Gastroesophageal sphincter (tissue), 4 donors: ENCODE measurements around the gene SPDL1. TPM values are rescaled to one million over a fixed set of nuclear protein-coding genes. Genes with fewer than 3 reads are reported as not detected.

Experiments used
- ATAC-seq: fragments of 150-250 bp; one replicate; pipeline ENCODE4 v1.9.1; 2016; ENCODE audit warnings: mild to moderate bottlenecking, moderate library complexity
- H3K27ac ChIP-seq, 4 donors: fragments of 200-600 bp; sonication (generic) in 3 of 4; 1 replicate in 3 of 4; 2 replicates in 1 of 4; pipeline ENCODE4 v1.5.1; 2016 to 2019
- H3K27me3 ChIP-seq: fragments of 200-600 bp; sonication (generic); one replicate; pipeline ENCODE4 v1.5.1; 2019
- H3K36me3 ChIP-seq, 2 donors: fragments of 200-600 bp; sonication (generic); one replicate each; pipeline ENCODE4 v1.5.1; 2019; ENCODE audit warnings: control low read depth in 1 of 2
- H3K4me1 ChIP-seq, 3 donors: fragments of 200-600 bp; sonication (generic); 1 replicate in 2 of 3; 2 replicates in 1 of 3; pipeline ENCODE4 v1.5.1; 2016 to 2019; ENCODE audit warnings: control low read depth in 2 of 3
- H3K4me3 ChIP-seq, 2 donors: fragments of 200-600 bp; sonication (generic); one replicate each; pipeline ENCODE4 v1.5.1; 2019; ENCODE audit warnings: mild to moderate bottlenecking in 1 of 2, moderate library complexity in 1 of 2
- H3K9me3 ChIP-seq, 3 donors: fragments of 200-600 bp; sonication (generic); one replicate each; pipeline ENCODE4 v1.5.1; 2017 to 2019; ENCODE audit warnings: control low read depth in 2 of 3
- CTCF ChIP-seq, 4 experiments: fragments of 200-600 bp in 2 of 4; fragments of 450-650 bp in 2 of 4; sonication (generic) in 1 of 4; IDR thresholded peaks; one replicate each; pipeline ENCODE4 v1.5.1; 2017 to 2019; ENCODE audit warnings: antibody characterized with exemption in 4 of 4, mild to moderate bottlenecking in 2 of 4, moderate library complexity in 2 of 4
- EP300 ChIP-seq: sonication (generic); formaldehyde crosslinking; IDR thresholded peaks from one replicate; pipeline ENCODE4 v1.6.1; 2017; ENCODE audit warnings: antibody characterized with exemption, mild to moderate bottlenecking
- POLR2A ChIP-seq, 2 donors: fragments of 450-650 bp; IDR thresholded peaks; one replicate each; pipeline ENCODE4 v1.6.1; 2017; ENCODE audit warnings: antibody characterized with exemption in 2 of 2, mild to moderate bottlenecking in 2 of 2, moderate library complexity in 1 of 2
- POLR2AphosphoS5 ChIP-seq: sonication (generic); formaldehyde crosslinking; IDR thresholded peaks from one replicate; pipeline ENCODE4 v1.6.1; 2017; ENCODE audit warnings: antibody characterized with exemption
- WGBS, 2 donors: methylation state at CpG; one replicate each; pipeline ENCODE4 v1.1.5; 2018; ENCODE audit warnings: low coverage in 1 of 2; 5-methylcytosine and 5-hydroxymethylcytosine counted together
- total RNA-seq, 4 donors: library from RNA; depleted of rRNA; stranded (reverse); fragments of >200 nt; gene quantifications; one replicate each; pipeline ENCODE4 v1.1.0, GENCODE V29; 2016

The SPDL1 gene
- total RNA-seq, result 10 to 100 TPM in 1 of 4 donors, 1 to 10 TPM in 3; 5.7 to 10.1 (median 6.7) TPM

- peak within 1 kb of the TSS; percentile 80 to 95 for H3K4me3 ChIP-seq
- peak; percentile 93 for ATAC-seq
- H3K4me1 ChIP-seq, result peaks cover 0 to 28% (median 2%) of the 10 kb centered on the region in 3 donors
- H3K27me3 ChIP-seq, result no peaks in the 10 kb centered on the region
- TF ChIP-seq POLR2A (IDR thresholded peaks at IDR 0.05) (peak in 1 of 2 donors; percentile 7), EP300 (no peak)
- 0% methylated on average over 28 to 36 of the region's 53 CpGs for WGBS, 2 donors
- H3K36me3 ChIP-seq, result peaks cover 0 to 4% of the 10 kb centered on the region in 2 donors
- peak within 1 kb of the TSS; percentile 69 to 87 (median 82) for H3K27ac ChIP-seq
- H3K9me3 ChIP-seq, result no peaks in the 10 kb centered on the region
These were observed at the start of gene SPDL1 for GRCh38 chr5:169583424-169584220. TSS of gene SPDL1 (plus strand) at chr5:169583773. CDS start at chr5:169588417, 4,644 bp downstream.

DNA sequence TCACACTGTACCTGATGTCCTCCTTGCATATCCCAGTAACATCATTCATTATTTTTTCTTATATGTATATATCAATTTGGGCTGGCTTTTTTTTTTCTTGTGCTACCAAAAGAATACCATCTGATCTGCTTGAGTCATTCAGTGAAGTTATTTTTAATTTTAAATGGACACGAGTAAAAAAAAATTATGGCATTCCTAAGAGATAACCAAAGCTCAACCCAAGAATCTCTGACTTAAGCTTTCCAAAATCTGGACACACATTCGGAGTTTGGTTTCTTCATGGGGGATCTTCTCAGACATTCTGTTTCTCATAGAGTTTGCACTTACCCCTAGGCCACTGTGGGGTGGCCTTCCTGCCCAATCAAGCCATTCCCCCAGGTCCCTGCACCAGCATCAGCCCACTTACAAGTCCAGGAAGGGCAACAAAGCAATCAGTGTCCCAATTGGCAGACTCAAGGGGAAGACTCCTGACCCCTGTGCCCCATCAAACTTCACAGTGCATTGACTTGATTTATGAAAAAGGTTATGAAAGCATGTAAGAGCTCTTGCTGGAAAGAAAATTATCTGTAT lies 49.2 kb upstream of the SPDL1 start:
- TF ChIP-seq CTCF (IDR thresholded peaks at IDR 0.05) (no peak), POLR2AphosphoS5 (no peak), POLR2A (IDR thresholded peaks at IDR 0.05) (no peak), EP300 (no peak)
- H3K36me3 ChIP-seq, result no peaks in the 10 kb centered on the region
- H3K4me1 ChIP-seq, result peaks cover 0 to 24% (median 4%) of the 10 kb centered on the region in 3 donors
- 28 to 57% methylated on average over 2 of the region's 2 CpGs for WGBS, 2 donors
- no peak for ATAC-seq
- H3K9me3 ChIP-seq, result no peaks in the 10 kb centered on the region
- H3K27ac ChIP-seq, result peak overlapping the region in 2 of 4 donors; percentile 31 to 32
- no peaks in the 10 kb centered on the region for H3K27me3 ChIP-seq
- H3K4me3 ChIP-seq, result no peak overlapping the region

DNA sequence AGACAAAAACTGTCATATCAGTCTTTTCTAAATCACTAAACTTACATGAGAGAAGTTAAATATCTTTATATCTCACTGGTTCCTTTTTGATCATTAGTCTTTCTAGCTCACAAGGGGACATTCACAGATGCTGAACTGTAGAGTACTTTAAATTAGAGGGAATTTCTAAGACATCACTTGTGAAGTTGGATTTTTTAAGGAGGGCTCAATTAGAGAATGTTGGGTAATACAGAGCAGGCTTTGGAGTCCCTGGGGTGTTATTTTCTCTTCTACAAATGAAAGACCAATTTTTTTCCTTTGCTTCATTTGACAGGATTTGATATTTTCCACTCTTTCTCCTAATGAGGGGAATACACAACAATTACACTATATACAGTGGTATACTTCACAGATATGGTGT lies 48.6 kb upstream of the SPDL1 start:
- Histone ChIP-seq H3K36me3 (no peaks in the 10 kb centered on the region), H3K9me3 (no peaks in the 10 kb centered on the region), H3K4me3 (no peak overlapping the region), H3K27me3 (no peaks in the 10 kb centered on the region), H3K4me1 (peaks cover 0 to 24% (median 4%) of the 10 kb centered on the region in 3 donors), H3K27ac (peak overlapping the region in 1 of 4 donors; percentile 31)
- no peak for ATAC-seq
- TF ChIP-seq EP300, result no peak
- TF ChIP-seq POLR2A (IDR thresholded peaks at IDR 0.05), result no peak
- TF ChIP-seq POLR2AphosphoS5, result no peak
- TF ChIP-seq CTCF (IDR thresholded peaks at IDR 0.05), result no peak

- Histone ChIP-seq H3K9me3 (peaks cover 0 to 8% (median 0%) of the 10 kb centered on the region in 3 donors), H3K27ac (no peak overlapping the region), H3K36me3 (no peaks in the 10 kb centered on the region), H3K27me3 (no peaks in the 10 kb centered on the region), H3K4me1 (peaks cover 0 to 24% (median 4%) of the 10 kb centered on the region in 3 donors), H3K4me3 (no peak overlapping the region)
- WGBS, 2 donors, result 33 to 43% methylated on average over 1 of the region's 1 CpG
- TF ChIP-seq CTCF (IDR thresholded peaks at IDR 0.05) (no peak), POLR2AphosphoS5 (no peak), EP300 (no peak), POLR2A (IDR thresholded peaks at IDR 0.05) (no peak)
- ATAC-seq, result no peak
These were observed 44.6 kb upstream of the SPDL1 start for GRCh38 chr5:169538944-169539343.

DNA sequence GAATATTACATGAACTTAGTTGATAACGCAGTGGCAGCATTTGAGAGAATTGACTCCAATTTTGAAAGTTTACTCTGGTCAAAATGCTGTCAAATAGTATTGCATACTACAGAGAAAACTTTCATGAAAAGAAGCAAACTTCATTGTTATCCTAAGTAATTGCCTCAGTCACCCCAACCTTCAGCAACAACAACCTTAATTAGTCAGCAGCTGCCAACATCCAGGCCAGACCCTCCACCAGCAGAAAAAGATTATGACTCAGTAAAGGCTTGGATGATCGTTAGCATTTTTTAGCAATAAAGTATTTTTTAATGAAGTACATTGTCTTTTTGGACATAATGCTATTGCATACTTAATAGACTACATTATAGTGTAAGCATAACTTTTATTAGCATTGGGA lies 40.8 kb upstream of the SPDL1 start:
- ATAC-seq, result no peak
- WGBS, 2 donors, result 79 to 84% methylated on average over 2 of the region's 2 CpGs
- TF ChIP-seq POLR2AphosphoS5 (no peak), CTCF (IDR thresholded peaks at IDR 0.05) (no peak), EP300 (no peak), POLR2A (IDR thresholded peaks at IDR 0.05) (no peak)
- Histone ChIP-seq H3K36me3 (no peaks in the 10 kb centered on the region), H3K27me3 (no peaks in the 10 kb centered on the region), H3K9me3 (peaks cover 0 to 8% (median 0%) of the 10 kb centered on the region in 3 donors), H3K27ac (no peak overlapping the region), H3K4me3 (no peak overlapping the region), H3K4me1 (peaks cover 0 to 4% (median 0%) of the 10 kb centered on the region in 3 donors)
